HG03521 (cell line): ENCODE measurements around the gene OPCML.

Experiments used
- ATAC-seq: cut with Tn5 transposase; IDR thresholded peaks from one replicate; pipeline ENCODE4 v1.9.1; 2021; ENCODE audit warnings: mild to moderate bottlenecking, moderate library complexity; ENCODE audit not compliant: unreplicated experiment

Gene OPCML

DNA sequence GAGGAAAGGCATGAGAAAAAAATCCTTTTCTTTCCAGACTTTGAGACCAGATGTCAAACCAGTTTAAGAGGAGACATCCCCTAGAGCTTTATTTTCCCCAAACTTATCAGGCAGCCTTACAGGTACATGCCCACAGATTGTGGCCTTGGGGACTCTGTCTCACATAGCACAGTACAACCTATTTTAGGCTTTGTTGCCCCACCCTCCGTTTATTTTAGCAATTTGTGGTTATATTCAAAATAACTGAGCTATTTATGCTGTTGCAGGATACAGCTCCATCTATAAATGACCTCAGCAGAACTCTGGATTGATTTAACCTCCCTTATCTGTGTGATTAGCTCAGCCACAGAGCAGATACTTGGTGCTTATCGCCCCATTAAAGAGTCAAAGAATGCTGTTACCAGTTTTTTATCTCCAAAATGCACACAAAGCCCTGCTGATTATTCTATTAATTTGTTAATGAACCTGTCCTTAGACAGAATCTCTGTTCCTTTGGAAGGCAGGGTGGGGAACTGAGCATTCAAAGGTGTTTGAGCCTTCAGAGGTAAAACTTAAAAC, 525.2 kb downstream of the OPCML start:
- ATAC-seq = no peak

DNA sequence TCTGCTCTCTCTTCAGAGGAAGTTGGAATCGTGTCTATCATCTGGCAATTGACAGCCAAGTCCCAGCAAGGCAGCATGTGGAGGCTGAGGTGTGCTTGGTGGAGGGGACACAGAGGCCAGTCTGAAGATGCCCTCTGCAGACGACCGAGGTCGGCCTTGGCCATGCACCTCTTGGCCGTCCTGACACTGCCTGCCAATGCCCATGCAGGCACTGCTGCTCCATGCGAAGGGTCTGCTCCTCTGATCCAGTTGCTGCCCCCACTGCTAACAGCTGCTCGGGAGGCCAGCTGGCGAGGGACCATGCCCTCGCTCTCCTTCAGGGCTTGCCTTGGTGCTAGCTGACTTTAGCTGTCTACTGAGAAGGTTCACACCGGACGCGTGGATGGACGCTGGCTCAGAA, 527.9 kb downstream of the OPCML start:
- ATAC-seq = no peak

DNA sequence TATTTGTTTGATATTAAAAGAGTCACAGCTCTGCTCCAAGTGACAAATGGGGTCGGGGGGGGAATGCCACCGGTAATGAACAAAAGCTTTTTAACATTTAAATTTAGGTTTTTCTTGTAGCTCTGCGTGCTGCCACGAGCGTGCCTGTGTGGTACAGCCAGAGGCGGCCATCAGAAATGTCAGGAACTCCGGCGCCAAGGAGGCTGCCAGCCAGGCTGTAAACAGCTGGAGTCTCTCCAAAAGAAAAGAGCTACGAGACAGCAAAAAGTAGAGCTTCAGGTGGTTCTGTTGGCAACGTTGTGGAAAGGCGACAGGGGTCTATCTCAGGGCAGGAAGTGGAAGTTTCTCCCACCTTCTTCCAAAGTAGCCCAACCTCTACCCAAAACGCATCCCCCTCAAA, 532.8 kb downstream of the OPCML start:
- no peak for ATAC-seq

GRCh38 chr11:132999031-132999430, 533.3 kb downstream of the OPCML start:
- no peak for ATAC-seq

- no peak for ATAC-seq
These were observed 534.9 kb downstream of the OPCML start for GRCh38 chr11:132997396-132997795.

DNA sequence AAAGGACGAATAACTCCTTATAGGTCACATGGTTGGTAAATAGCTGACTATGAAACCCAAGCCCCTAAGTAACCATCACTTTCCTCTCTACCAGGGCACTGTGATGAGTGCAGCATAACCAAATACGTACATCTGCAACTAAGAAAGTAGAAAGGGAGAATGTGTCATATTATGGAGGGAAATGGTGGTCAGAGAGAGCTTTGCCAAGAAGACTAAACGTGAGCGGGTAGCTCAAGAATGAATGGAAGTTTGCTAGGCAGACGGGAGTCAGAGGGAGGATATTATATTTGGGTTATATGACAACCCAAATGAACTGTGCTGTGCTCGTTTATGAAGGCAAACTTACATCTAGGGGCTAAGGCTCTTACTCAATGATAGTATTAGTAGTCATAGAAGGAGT, 537.3 kb downstream of the OPCML start:
- no peak for ATAC-seq

DNA sequence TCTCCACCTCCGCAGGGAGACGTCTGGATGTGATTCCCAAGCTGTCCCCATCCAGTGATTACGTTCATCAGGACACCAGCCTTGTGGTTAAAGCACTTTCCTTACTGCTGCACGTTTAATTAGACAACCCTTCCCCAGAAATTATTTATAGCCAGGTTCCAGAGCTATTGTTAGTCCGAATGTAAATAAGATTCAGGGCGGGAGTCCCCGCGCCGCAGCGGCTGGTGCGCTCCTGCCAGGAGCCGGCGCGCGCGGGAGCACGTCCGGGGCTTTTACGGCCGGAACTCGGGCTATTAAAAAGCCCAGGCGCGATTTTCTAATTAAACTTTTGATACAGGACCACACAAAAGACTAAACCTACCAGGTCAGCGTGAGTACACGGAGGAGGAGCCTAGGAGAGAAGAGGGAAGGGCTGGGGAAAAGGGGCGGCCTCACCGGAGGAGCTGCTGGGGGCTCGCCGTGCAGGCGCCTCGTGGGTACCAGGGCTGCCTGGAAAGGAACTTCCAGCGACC, 538.3 kb downstream of the OPCML start:
- ATAC-seq = no peak

DNA sequence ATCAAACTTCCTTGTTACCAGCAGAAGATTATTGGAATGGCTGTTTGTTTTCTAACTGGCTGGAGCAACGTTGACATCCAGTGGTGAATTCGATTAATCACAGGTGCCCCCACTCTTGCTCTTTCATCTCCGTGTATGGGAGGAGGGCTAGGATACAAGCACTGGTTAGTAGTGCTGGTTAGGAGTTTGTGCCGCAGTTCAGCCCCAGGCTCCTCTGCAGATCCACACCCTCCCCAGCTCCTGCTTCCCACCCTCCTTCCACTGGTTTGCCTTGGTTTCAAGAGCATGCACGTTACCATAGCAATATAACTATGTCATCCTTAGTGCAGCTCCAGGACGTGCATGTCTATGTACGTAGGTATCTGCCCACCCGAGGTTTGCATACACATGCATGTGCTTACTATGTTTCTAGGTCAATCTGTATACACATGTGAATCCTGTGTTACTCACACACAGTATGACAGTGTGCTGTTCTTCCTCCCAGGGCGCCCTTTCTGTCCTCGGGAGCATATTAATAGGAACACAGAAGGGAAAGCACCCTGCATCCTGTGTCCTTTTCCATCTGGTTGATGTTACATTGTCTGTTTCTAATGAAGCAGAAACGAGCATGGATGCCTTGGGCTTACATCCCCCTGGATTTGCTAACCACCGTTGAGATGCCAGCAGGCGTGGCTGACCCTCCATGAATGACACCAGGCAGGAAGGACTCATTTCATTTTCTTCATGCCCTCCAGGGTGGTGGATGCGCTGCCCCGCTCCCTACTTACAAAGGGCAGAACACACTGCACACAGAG, 539.3 kb downstream of the OPCML start:
- ATAC-seq = no peak

- no peak for ATAC-seq
These were observed 543.9 kb downstream of the OPCML start for GRCh38 chr11:132988411-132988810.

- no peak for ATAC-seq
These were observed 544.4 kb downstream of the OPCML start for GRCh38 chr11:132987936-132988335.

DNA sequence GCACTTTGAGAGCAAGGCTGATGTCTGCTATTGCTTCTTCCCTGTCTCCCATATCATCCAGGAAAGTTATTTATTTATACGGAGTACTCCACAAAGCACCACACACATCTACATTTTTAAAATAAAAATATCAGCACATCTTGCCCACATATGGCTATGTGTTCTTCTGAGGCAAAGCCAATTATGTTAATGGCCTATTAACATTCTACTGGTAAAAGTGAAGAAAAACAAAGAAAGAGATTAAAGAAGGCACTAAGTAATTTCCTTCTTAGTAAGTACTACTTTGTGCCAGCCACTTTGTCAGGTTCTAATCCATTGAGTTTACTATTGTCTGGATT, 548.7 kb downstream of the OPCML start:
- no peak for ATAC-seq

DNA sequence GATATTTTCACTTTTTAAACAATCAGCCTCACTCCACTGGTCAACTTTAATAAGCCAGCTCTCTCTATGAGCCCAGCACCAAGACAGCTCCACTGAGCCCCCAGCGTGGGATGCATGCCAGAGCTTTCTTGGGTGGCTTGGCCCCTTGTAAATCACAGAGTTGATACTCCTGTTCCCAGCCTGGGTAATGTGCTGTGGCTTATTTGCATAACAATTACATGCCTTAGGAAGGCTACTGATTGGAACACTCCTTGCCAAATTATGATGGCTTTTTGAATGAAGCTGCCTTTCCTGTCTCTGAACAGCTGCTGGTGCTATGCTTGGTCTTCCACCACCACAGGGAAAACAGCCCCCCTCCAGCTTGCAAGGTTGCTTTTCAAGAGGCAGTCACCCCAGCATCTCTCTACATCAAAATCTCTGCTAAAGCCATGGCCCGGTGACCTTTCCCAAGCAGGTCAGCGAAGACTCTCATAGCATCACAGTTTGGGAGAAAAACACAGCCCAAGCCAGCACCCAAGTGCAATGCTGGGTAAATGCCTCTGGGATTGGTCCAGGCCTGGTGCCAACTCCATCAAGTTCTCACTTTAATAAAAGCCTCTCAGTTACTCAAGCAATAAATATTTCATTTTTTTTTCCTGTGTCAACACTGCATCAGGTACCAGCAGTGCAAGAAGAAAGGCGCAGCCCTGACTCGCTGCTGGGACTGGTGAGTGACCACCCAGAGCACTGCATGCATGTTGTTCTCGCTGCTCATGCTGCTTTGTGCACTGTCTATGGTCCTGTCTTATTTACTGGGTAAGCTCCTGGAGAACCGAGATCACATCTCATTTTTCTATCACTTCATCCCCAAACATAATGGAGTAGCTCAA, 549.3 kb downstream of the OPCML start:
- no peak for ATAC-seq

- ATAC-seq = no peak
These were observed 551.0 kb downstream of the OPCML start for GRCh38 chr11:132981131-132981956.

DNA sequence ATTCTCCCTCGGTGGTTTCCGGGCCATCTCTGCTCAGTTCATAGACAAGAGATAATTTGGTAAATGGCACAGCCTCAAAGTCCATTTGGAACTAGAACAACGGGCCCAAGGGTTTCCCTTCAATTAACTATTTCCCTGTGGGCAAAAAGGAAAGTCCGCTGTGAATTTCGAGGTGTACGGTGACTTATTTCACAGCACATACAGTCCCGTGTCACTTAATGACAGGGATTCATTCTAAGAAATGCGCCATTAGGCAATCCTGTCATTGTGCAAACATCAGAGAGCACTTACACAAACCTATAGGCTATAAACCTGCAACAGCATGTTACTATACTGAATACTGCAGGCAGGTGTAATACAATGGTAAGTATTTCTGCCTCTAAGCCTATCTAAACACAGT, 551.6 kb downstream of the OPCML start:
- ATAC-seq = no peak

DNA sequence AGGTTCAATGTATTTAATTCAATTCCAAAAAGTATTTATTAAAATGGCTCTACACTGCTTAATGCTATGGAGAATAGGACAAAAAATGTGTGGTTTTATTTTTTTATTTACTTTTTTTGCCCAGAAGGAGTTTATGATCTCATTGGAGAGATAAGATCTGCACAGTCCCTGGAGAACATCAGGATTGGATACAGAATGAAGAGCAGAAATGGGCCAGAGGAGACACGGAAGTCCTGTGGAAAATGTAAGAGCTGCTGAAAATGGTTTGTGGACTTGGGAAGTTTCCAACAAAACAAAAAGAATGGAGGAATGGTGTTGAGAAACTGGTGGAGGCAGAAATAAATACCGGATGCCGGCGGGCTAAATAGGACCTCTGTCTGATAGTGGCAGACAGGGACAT, 554.6 kb downstream of the OPCML start:
- ATAC-seq = no peak

DNA sequence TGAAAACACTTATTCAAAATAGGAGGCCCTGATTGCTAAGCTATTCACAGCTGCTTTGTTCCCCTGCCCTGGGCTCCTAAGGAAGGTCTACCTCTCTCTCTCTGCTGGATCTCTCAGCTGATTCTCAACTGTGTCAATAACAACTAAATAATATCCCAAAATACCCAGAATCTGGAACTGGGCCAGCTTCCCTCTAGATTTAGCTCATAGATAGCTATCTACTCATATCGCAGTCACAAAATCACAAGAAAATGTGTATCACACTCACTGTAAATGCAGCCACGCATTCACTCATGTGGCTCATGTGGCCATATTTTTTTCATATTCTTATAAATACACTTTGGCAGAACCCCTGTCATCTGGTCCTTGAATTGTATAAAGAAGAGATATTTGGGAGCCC, 555.1 kb downstream of the OPCML start:
- ATAC-seq = no peak

DNA sequence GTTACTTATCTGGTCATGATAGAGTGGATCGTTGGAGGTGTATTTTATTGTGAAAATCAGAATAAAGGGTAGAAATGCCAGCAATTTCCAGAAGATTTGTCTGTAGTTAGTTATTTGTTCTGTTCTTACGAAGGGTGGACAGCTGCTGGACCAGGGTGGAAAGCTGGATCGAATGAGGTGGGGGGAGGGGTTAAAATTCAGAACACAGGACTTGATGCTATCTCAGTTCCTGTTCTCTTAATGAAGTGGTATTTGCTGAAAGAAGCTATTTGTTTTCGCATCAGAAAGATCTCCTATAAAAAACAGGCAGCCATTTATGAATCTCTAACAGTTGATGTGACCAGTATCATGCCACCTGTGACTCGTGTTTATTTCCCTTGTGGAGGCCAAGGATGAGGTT, 556.2 kb downstream of the OPCML start:
- ATAC-seq = no peak

GRCh38 chr11:132973686-132974085, 558.6 kb downstream of the OPCML start:
- no peak for ATAC-seq

DNA sequence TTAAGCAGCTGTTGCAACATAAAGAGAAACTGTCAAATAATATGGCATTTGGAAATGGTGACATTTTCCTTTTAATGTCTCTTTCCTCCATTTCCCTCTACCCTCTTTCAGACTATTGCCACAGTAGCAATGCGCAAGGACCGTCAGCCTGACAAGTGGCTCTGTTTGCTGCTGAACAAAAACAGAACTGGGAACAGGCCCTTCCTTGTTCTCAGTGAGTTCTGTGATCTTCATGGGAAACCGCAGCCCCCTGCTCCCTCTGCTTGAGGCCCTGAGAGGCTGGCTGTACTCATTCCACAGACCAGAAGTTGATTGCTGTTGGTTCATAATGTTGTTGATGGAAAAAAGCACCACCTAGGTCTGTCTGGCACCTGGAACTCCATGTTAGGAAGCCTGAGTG, 559.7 kb downstream of the OPCML start:
- no peak for ATAC-seq

DNA sequence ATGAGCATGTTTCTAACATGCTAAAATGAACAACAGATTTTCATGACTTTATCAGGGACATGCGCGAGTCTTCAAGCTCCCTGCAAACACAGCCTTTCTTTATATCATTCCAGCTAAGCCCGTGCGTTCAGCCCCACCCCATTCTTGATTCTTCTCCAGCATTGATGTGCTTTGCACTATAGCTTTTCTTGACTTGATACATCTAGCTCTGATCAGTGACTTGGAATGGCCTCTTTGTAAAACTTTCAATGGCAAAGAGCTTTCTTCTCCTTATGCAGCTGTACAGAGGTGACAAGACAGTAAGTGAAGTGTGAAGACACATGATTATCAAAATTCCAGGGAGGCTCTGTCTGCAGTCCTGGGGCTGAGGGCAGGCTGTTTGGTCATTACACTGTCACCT, 561.0 kb downstream of the OPCML start:
- ATAC-seq = no peak

DNA sequence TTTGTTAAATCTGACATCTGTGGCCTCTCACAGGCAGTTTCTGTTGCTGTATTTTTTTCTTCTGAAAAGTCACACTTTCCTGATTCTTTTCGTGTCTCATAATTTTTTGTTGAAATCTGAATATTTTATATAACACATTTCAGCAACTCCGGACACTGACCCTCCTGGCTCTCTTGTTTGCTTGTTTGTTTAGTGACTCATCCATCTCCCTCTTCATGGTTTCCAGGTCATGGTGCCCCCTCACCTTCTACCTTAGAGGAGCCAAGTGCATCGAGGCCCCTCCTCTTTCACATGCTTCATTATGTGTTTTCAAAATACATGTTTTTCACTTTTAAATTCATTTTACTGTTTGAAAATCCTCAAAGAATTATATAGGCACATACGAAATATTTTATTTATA, 562.4 kb downstream of the OPCML start:
- no peak for ATAC-seq
